ENCODE measurements around the gene C14orf132.

Gene C14orf132

GRCh38 chr14:96038920-96039632 is at the start of gene C14orf132:
Gene C14orf132, plus strand, starts transcription at chr14:96039362. Its CDS starts 139 bp downstream, at chr14:96039501.
- TF ChIP-seq GATA3 (IDR thresholded peaks at IDR 0.05; ENCODE audit: low read depth, low read length) = no peak
- TF ChIP-seq GATA2 (IDR thresholded peaks at IDR 0.05; ENCODE audit: low read depth, low read length) = no peak

DNA sequence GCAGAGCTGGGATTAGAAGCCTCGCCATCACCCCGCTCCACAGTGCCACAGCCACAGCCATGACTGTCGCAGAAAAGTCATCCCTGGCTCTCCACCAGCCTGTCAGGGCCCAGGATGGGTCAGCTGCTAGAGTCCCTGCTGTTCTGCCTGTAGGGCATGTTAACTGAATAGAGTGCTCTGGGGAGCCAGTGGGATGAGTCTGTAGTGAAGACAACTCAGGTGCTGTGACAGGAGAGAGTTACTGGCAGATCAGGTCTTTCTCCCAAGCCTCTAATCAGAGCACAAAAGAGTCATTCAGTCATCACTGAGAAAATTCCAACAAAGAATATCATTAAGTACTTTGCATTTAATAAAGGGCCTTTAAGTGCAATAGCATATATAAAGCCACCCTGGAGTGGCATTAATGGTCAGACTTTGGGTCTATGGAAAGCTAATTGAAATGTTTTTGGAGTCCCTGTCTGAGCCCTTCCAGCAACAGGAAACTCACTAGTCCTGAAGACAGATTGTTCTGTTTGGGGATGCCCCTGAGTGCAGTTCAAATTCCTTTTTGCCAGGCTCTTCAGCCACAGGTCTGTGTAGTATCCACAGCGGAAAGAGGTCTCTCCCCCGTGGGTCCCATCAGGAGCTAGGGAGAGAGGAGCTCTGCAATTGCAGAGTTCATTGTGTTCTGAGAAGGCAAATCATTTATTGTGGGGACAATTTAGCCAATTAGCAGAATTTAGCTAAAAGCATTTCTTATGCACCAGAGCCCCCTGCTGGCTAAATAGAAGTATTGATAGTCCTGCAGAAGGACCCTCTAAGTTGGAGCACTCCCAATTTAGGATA is 45.2 kb upstream of the C14orf132 start:
- no peak for TF ChIP-seq GATA3 (IDR thresholded peaks at IDR 0.05; ENCODE audit: low read depth, low read length)
- no peak for TF ChIP-seq GATA2 (IDR thresholded peaks at IDR 0.05; ENCODE audit: low read depth, low read length)

GRCh38 chr14:95994593-95994928 is 44.6 kb upstream of the C14orf132 start:
- TF ChIP-seq GATA2 (IDR thresholded peaks at IDR 0.05; ENCODE audit: low read depth, low read length) (no peak), GATA3 (IDR thresholded peaks at IDR 0.05; ENCODE audit: low read depth, low read length) (no peak)

DNA sequence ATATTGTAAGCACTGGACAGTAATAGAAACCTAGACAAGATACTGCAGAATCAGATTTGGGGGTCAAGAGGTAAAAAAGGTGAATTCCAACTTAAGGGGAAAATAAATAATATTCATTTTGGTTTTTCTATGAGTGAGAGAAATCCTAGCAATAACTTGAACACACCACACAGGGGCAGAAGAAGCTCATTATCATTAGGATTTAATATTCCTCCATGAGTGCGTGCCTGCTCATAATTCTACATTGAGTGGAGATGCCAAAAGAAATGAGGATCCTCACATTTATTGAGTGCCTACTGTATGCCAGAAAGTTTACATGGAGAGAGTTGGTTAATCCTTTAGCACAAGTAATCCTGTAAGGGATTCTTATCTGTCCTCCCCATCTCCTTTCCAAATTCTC is 40.5 kb upstream of the C14orf132 start:
- TF ChIP-seq GATA3 (IDR thresholded peaks at IDR 0.05; ENCODE audit: low read depth, low read length) (no peak), GATA2 (IDR thresholded peaks at IDR 0.05; ENCODE audit: low read depth, low read length) (no peak; the same call in 1 of the 2 replicates)

GRCh38 chr14:96001866-96002497 is 37.2 kb upstream of the C14orf132 start:
- no peak for TF ChIP-seq GATA3 (IDR thresholded peaks at IDR 0.05; ENCODE audit: low read depth, low read length)
- TF ChIP-seq GATA2 (IDR thresholded peaks at IDR 0.05; ENCODE audit: low read depth, low read length) = no peak

DNA sequence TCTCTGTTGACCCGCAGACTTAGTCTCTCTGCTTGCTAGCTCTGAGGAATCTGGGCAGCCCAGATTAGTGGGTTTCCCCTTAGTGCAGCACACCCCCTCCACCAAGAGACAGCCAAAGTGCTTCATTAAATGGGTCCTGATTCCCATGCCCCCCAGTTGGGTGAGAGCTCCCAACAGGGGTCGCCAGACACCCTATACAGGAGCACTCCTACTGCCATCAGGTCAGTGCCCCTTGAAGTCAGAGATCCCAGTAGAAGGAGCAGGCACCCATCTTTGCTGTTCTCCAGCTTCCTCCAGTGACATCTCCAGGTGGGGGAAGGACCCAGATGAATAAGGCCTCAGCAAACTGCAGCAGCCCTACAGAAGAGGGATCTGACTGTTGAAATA is 36.7 kb upstream of the C14orf132 start:
- no peak for TF ChIP-seq GATA3 (IDR thresholded peaks at IDR 0.05; ENCODE audit: low read depth, low read length)
- TF ChIP-seq GATA2 (IDR thresholded peaks at IDR 0.05; ENCODE audit: low read depth, low read length) = no peak

DNA sequence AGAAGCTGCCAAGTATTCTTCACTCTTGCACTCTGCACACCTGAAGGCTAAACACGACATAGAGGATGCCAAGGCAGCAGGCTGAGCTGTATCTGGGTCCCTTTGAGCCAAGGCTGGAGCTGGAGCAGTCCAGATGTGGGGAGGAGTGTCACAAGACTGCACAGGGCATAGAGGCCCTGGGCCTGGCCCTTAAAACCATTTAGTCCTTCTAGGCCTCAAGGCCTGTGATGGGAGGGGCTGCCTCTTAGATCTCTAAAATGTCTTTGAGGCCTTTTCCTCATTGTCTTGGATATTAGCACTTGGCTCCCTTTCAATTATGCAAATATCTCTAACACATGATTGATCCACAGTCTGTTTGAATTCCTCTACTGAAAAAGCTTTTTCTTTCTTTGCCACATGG is 28.0 kb upstream of the C14orf132 start:
- TF ChIP-seq GATA2 (IDR thresholded peaks at IDR 0.05; ENCODE audit: low read depth, low read length) (no peak), GATA3 (IDR thresholded peaks at IDR 0.05; ENCODE audit: low read depth, low read length) (no peak)

DNA sequence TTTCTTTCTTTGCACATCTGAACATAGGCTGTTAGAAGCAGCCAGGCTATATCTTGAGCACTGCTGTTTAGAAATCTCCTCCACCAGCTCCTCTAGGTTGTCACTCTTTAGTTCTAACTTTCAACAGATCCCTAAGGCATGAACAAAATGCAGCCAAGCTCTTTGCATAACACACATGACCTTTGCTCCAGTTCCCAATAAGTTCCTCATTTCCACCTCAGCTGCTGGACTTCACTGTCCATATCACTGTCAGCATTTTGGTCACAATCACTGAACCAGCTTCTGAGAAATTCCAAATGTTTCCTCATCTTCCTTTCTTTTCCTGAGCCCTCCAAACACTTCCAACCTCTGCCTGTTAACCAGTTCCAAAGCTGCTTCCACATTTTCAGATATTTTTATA is 27.6 kb upstream of the C14orf132 start:
- TF ChIP-seq GATA2 (IDR thresholded peaks at IDR 0.05; ENCODE audit: low read depth, low read length) = no peak
- TF ChIP-seq GATA3 (IDR thresholded peaks at IDR 0.05; ENCODE audit: low read depth, low read length) = no peak

- no peak for TF ChIP-seq GATA2 (IDR thresholded peaks at IDR 0.05; ENCODE audit: low read depth, low read length)
- TF ChIP-seq GATA3 (IDR thresholded peaks at IDR 0.05; ENCODE audit: low read depth, low read length) = no peak
Observed at GRCh38 chr14:96014176-96014575, 25.0 kb upstream of the C14orf132 start.

DNA sequence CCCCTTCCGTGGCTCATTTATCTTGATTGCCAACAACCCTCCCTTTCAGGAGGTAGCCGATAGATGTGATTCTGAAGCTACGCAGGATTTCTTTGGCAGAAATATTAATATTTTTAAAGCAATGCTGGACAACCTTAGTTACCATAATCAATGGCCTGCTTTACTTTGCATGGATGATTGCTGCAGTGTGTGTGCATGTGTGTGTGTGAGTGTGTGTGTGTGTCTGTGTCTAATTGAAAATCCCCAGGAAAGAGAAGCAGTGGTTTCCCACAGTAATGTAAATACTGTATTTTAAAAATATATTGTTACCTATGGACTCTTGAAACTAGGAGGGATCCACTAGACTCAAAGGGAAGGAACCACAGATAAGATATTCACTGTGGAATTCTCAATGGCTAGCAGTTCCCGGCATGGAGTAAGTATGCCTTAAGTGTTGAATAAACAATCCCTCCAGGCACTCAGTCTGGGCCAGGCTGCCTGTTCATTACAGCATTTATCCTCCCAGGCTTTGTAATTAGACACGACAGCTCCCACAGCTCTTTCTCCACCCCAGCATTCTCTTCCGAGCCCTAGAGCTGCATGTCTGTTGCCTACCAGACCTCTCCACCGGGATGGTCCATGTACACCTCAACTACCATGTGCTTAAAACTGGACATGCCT is 22.5 kb upstream of the C14orf132 start:
- TF ChIP-seq GATA3 (IDR thresholded peaks at IDR 0.05; ENCODE audit: low read depth, low read length) (no peak), GATA2 (IDR thresholded peaks at IDR 0.05; ENCODE audit: low read depth, low read length) (no peak)

DNA sequence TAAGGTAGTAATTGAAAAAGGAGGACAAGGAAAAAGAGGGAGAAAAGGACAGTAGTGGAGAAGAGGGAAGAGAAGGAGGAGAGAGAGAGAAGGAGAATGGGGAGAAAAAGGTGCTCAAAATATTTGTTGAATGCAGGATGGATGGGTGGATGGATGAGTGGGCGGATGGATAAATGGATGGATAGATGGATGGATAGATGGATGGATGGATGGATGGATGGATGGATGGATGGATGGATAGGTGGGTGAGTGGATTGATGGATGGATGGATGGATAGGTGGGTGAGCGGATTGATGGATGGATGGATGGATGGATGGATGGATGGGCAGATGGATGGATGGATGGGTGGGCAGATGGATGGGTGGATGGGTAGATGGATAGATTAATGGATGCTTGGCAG is 21.3 kb upstream of the C14orf132 start:
- TF ChIP-seq GATA3 (IDR thresholded peaks at IDR 0.05; ENCODE audit: low read depth, low read length) (no peak), GATA2 (IDR thresholded peaks at IDR 0.05; ENCODE audit: low read depth, low read length) (no peak)

DNA sequence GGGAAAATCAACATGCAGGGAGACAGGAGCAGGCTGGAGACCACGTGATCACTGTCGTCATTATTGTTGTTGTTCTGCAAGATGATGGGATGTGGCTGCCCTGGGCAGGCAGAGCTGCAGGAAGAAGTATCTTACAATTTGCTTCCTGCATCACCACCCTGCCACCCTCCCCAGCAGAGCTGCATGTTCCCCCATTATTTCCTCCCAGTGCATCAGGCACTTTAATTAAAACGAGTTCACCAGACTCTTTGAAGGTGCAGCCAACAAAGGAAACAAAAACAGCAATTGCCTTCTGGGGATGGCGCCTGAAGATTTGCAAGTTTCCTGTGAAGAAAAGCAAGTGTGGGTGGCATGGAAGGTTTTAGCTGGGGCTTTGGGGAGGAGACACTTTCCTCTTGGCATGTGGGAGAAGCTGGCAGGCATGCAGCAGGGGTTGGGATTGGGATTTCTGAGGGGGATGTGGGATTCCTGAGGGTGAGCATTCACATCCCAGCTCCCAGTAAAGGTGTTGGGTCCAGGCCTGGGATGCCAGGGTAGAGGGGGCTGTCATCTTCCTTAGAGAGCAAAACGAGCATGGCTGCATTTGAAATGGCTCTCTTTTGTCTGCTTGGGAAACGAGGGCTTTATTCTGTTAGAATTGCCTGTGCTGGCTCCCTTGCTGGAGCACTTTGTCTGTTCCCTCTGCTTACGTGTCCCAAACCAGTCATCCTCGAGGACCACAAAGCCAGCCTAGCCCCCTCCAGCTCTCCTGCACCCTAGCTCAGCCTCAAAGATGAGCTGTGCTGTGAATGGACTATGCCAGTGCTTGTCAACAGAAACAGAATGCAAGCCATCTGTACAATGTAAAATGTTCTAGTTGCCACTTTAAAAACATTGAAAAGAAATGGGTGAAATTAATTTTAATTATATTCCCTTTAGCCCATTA is 11.5 kb upstream of the C14orf132 start:
- no peak for TF ChIP-seq GATA2 (IDR thresholded peaks at IDR 0.05; ENCODE audit: low read depth, low read length)
- TF ChIP-seq GATA3 (IDR thresholded peaks at IDR 0.05; ENCODE audit: low read depth, low read length) = no peak

DNA sequence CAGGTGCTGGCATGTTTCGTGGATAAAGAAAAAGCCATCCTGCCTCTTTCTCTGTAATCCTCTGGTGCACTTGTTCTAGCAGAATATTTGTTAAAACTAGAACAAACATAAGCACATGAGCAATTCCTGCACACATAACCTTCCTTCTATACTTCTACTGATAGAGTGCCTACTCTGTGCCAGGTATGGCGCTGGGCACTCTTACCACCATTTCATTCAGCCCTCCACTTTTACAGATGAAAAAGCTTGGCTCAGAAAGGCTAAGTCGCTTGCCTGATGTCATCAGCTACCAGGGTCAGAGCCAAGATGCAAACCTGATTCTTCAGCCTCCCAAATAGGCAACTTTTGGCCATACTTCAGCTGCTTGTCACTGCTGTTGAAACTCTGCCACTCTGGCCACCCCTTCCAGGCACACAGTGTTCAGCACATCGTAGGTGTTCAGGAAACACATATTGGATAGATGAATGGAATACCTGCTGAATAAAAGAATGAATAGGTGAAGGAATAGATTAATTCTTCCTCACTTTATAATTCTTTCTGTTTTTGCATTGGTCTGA is 10.0 kb upstream of the C14orf132 start:
- TF ChIP-seq GATA3 (IDR thresholded peaks at IDR 0.05; ENCODE audit: low read depth, low read length) = no peak
- TF ChIP-seq GATA2 (IDR thresholded peaks at IDR 0.05; ENCODE audit: low read depth, low read length) = no peak
